Stomach smooth muscle (tissue), 2 donors: ENCODE data around the gene DBR1.

Experiments
- H3K27ac ChIP-seq: one replicate; pipeline ENCODE4 v1.7.0; 2013; ENCODE audit warnings: mild to moderate bottlenecking, low read length, inconsistent platforms
- H3K27me3 ChIP-seq, 2 donors: one replicate each; pipeline ENCODE4 v1.7.0; 2013; ENCODE audit warnings: low read length in 2 of 2; ENCODE audit not compliant: insufficient read depth in 2 of 2, control insufficient read depth in 1 of 2
- H3K36me3 ChIP-seq, 2 donors: one replicate each; pipeline ENCODE4 v1.7.0; 2013; ENCODE audit warnings: low read length in 2 of 2; ENCODE audit not compliant: control insufficient read depth in 2 of 2, insufficient read depth in 2 of 2
- H3K4me1 ChIP-seq: one replicate; pipeline ENCODE4 v1.7.0; 2013; ENCODE audit warnings: low read length; ENCODE audit not compliant: control insufficient read depth, insufficient read depth
- H3K4me3 ChIP-seq, 2 donors: one replicate each; pipeline ENCODE4 v1.7.0; 2013; ENCODE audit warnings: low read length in 2 of 2
- H3K9ac ChIP-seq, 2 donors: one replicate each; pipeline ENCODE4 v1.7.0; 2013; ENCODE audit warnings: low read length in 2 of 2, mild to moderate bottlenecking in 1 of 2
- H3K9me3 ChIP-seq, 2 donors: one replicate each; pipeline ENCODE4 v1.7.0; 2013; ENCODE audit warnings: low read length in 2 of 2; ENCODE audit not compliant: control insufficient read depth in 2 of 2
- donor health status: healthy.
- donor health status: Pancreatic carcinoma.

The DBR1 gene

GRCh38 chr3:138140940-138141339 is 33.8 kb downstream of the DBR1 start:
- no peaks in the 10 kb centered on the region for H3K27me3 ChIP-seq

GRCh38 chr3:138139691-138140090 is 35.0 kb downstream of the DBR1 start:
- no peaks in the 10 kb centered on the region for H3K27me3 ChIP-seq
- H3K4me1 ChIP-seq: no peaks in the 10 kb centered on the region
- H3K9ac ChIP-seq: no peak overlapping the region
- H3K36me3 ChIP-seq: no peaks in the 10 kb centered on the region
- H3K27ac ChIP-seq: no peak overlapping the region
- no peaks in the 10 kb centered on the region for H3K9me3 ChIP-seq
- H3K4me3 ChIP-seq: no peak overlapping the region

More at GRCh38 chr3:138140940-138141339, 33.8 kb downstream of the DBR1 start:
- Histone ChIP-seq H3K27ac (no peak overlapping the region), H3K9ac (no peak overlapping the region), H3K9me3 (no peaks in the 10 kb centered on the region), H3K4me3 (no peak overlapping the region), H3K4me1 (no peaks in the 10 kb centered on the region), H3K36me3 (no peaks in the 10 kb centered on the region)

GRCh38 chr3:138137861-138138260 is 36.9 kb downstream of the DBR1 start:
- Histone ChIP-seq H3K4me3 (no peak overlapping the region), H3K9ac (no peak overlapping the region), H3K9me3 (no peaks in the 10 kb centered on the region), H3K27me3 (no peaks in the 10 kb centered on the region), H3K4me1 (no peaks in the 10 kb centered on the region), H3K27ac (no peak overlapping the region), H3K36me3 (no peaks in the 10 kb centered on the region)

- H3K9ac ChIP-seq: no peak overlapping the region
- no peaks in the 10 kb centered on the region for H3K36me3 ChIP-seq
- H3K4me1 ChIP-seq: no peaks in the 10 kb centered on the region
- no peaks in the 10 kb centered on the region for H3K9me3 ChIP-seq
- H3K27me3 ChIP-seq: no peaks in the 10 kb centered on the region
- no peak overlapping the region for H3K4me3 ChIP-seq
- H3K27ac ChIP-seq: no peak overlapping the region
These were observed 38.5 kb downstream of the DBR1 start for GRCh38 chr3:138136201-138136600.

- Histone ChIP-seq H3K9ac (no peak overlapping the region), H3K9me3 (no peaks in the 10 kb centered on the region), H3K36me3 (no peaks in the 10 kb centered on the region), H3K27me3 (no peaks in the 10 kb centered on the region), H3K27ac (no peak overlapping the region), H3K4me3 (no peak overlapping the region), H3K4me1 (no peaks in the 10 kb centered on the region)
These were observed 38.9 kb downstream of the DBR1 start for GRCh38 chr3:138135833-138136194.

GRCh38 chr3:138135146-138135832 is 39.4 kb downstream of the DBR1 start:
- Histone ChIP-seq H3K27ac (no peak overlapping the region), H3K36me3 (no peaks in the 10 kb centered on the region), H3K4me3 (no peak overlapping the region), H3K9me3 (no peaks in the 10 kb centered on the region), H3K4me1 (no peaks in the 10 kb centered on the region), H3K27me3 (no peaks in the 10 kb centered on the region), H3K9ac (no peak overlapping the region)

GRCh38 chr3:138132239-138132638 is 42.5 kb downstream of the DBR1 start, which contains the start of gene A4GNT:
A4GNT (minus strand) TSS chr3:138132390; CDS start chr3:138131256, 1,134 bp downstream.
- Histone ChIP-seq H3K27me3 (no peaks in the 10 kb centered on the region), H3K4me3 (no peak within 1 kb of the TSS), H3K4me1 (no peaks in the 10 kb centered on the region), H3K9me3 (no peaks in the 10 kb centered on the region), H3K36me3 (no peaks in the 10 kb centered on the region), H3K9ac (no peak within 1 kb of the TSS), H3K27ac (no peak within 1 kb of the TSS)

- no peak overlapping the region for H3K9ac ChIP-seq
- H3K36me3 ChIP-seq: no peaks in the 10 kb centered on the region
- no peaks in the 10 kb centered on the region for H3K27me3 ChIP-seq
- no peak overlapping the region for H3K27ac ChIP-seq
- H3K9me3 ChIP-seq: no peaks in the 10 kb centered on the region
- no peak overlapping the region for H3K4me3 ChIP-seq
- H3K4me1 ChIP-seq: peaks cover 2% of the 10 kb centered on the region
These were observed 46.9 kb downstream of the DBR1 start for GRCh38 chr3:138127636-138128365.

- Histone ChIP-seq H3K4me1 (peaks cover 2% of the 10 kb centered on the region), H3K9ac (no peak overlapping the region), H3K27me3 (no peaks in the 10 kb centered on the region), H3K9me3 (no peaks in the 10 kb centered on the region), H3K36me3 (no peaks in the 10 kb centered on the region), H3K4me3 (no peak overlapping the region), H3K27ac (no peak overlapping the region)
These were observed 49.0 kb downstream of the DBR1 start for GRCh38 chr3:138125548-138126221.

- H3K27ac ChIP-seq: no peak overlapping the region
- no peaks in the 10 kb centered on the region for H3K27me3 ChIP-seq
- no peak overlapping the region for H3K9ac ChIP-seq
- no peaks in the 10 kb centered on the region for H3K36me3 ChIP-seq
- H3K4me3 ChIP-seq: no peak overlapping the region
- H3K4me1 ChIP-seq: peaks cover 2% of the 10 kb centered on the region
- H3K9me3 ChIP-seq: no peaks in the 10 kb centered on the region
These were observed 49.9 kb downstream of the DBR1 start for GRCh38 chr3:138124706-138125355.
